HEK293T (cell line): ENCODE measurements around the gene MSMB.
"Not testable (repeated sequence)": the region's sequence is repeated elsewhere in the genome, so short reads cannot be mapped to it uniquely, and the experiment has no call there.

ENCODE experiments used
- CTCF ChIA-PET: fragments of 350-600 bp; formaldehyde crosslinking; extraction: SDS; loops from one replicate; lab custom pipeline; 2021; ENCODE audit warnings: antibody characterized with exemption, inconsistent platforms; lab: Yijun Ruan, JAX
- POLR2A ChIA-PET: fragments of 350-600 bp; formaldehyde crosslinking; extraction: SDS; loops from one replicate; lab custom pipeline; 2020; ENCODE audit warnings: antibody characterized with exemption, inconsistent platforms; lab: Yijun Ruan, JAX
- DNase-seq: peaks from one replicate; pipeline ENCODE4 v3.0.0; 2012; ENCODE audit warnings: mixed read lengths; ENCODE audit errors: extremely low spot score
- ARNT ChIP-seq: fragments of 450-650 bp; IDR thresholded peaks from 2 replicates; pipeline ENCODE4 v1.6.1; 2017; ENCODE audit warnings: mild to moderate bottlenecking
- BHLHE40 ChIP-seq: fragments of 450-650 bp; IDR thresholded peaks from 2 replicates; pipeline ENCODE4 v1.6.1; 2016; ENCODE audit warnings: mild to moderate bottlenecking, moderate library complexity, borderline replicate concordance
- CTBP1 ChIP-seq: fragments of 450-650 bp; IDR thresholded peaks from 2 replicates; pipeline ENCODE4 v1.6.1; 2016; ENCODE audit warnings: borderline replicate concordance
- ELF4 ChIP-seq: fragments of 450-650 bp; IDR thresholded peaks from 2 replicates; pipeline ENCODE4 v1.6.1; 2017; ENCODE audit warnings: antibody characterized with exemption
- FOXA1 ChIP-seq: fragments of 450-650 bp; IDR thresholded peaks from 2 replicates; pipeline ENCODE4 v1.6.1; 2016; ENCODE audit warnings: mild to moderate bottlenecking
- FOXK2 ChIP-seq: fragments of 450-650 bp; IDR thresholded peaks from 2 replicates; pipeline ENCODE4 v1.6.1; 2016; ENCODE audit warnings: mild to moderate bottlenecking
- FOXM1 ChIP-seq: fragments of 450-650 bp; IDR thresholded peaks from 2 replicates; pipeline ENCODE4 v1.6.1; 2017; ENCODE audit warnings: mild to moderate bottlenecking, borderline replicate concordance
- HDGF ChIP-seq: fragments of 450-650 bp; IDR thresholded peaks from 2 replicates; pipeline ENCODE4 v1.6.1; 2017; ENCODE audit warnings: antibody characterized with exemption, borderline replicate concordance
- L3MBTL2 ChIP-seq: fragments of 450-650 bp; conservative IDR thresholded peaks from 2 replicates; pipeline ENCODE4 v1.6.1; 2016; ENCODE audit warnings: mild to moderate bottlenecking
- LEF1 ChIP-seq: fragments of 450-650 bp; IDR thresholded peaks from 2 replicates; pipeline ENCODE4 v1.6.1; 2017; ENCODE audit warnings: mild to moderate bottlenecking, borderline replicate concordance
- NFRKB ChIP-seq: fragments of 450-650 bp; IDR thresholded peaks from 2 replicates; pipeline ENCODE4 v1.6.1; 2016; ENCODE audit warnings: mild to moderate bottlenecking, moderate library complexity
- SP1 ChIP-seq: fragments of 450-650 bp; IDR thresholded peaks from 2 replicates; pipeline ENCODE4 v1.6.1; 2017
- SUZ12 ChIP-seq: fragments of 450-650 bp; IDR thresholded peaks from 2 replicates; pipeline ENCODE4 v1.6.1; 2016; ENCODE audit warnings: mild to moderate bottlenecking
- TARDBP ChIP-seq: fragments of 450-650 bp; IDR thresholded peaks from 2 replicates; pipeline ENCODE4 v1.6.1; 2016
- ZNF384 ChIP-seq: fragments of 450-650 bp; IDR thresholded peaks from 2 replicates; pipeline ENCODE4 v1.6.1; 2016
- TF ChIP-seq, protein P1 (sequence below): fragments of 450-650 bp; IDR thresholded peaks from 2 replicates; pipeline ENCODE4 v1.6.1; 2016

The MSMB gene

DNA sequence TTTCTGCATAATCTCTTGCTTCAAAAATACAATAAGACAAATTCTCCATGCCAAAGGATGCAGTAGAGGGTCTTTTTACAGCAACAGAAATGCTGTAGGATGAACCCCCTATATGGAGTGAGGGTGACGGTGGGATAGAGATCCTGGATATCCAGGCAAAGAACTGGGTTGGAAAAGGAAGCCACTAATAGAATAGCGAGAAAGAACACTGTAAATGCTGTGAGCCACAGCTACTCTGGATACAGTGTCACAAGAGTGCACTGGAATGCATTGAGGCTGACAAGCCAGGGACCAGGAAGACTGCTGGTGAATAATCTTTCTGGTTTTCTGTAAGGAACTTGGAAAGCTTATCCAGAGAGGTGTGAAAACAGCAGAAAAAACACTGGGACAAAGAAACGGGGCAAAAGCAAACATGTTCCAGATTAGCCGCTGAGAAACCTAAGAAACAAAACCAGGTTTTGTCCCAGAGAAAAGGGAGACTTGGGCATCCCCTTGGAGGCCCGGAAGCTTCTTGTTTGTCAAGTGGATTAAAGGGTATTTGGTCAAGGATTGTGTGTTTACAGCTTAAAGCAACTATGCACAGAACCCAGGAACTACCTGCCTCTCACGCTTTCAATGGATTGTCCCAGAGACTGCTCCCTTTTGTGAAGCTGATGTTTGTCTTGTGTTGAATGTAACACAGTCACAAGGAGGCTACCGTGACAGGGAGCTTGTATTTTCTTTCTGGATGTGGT is 6.2 kb upstream of the MSMB start:
- ChIA-PET CTCF (no interaction called here), POLR2A (no interaction called here)
- no peak for TF ChIP-seq L3MBTL2
- TF ChIP-seq, protein P1, sequence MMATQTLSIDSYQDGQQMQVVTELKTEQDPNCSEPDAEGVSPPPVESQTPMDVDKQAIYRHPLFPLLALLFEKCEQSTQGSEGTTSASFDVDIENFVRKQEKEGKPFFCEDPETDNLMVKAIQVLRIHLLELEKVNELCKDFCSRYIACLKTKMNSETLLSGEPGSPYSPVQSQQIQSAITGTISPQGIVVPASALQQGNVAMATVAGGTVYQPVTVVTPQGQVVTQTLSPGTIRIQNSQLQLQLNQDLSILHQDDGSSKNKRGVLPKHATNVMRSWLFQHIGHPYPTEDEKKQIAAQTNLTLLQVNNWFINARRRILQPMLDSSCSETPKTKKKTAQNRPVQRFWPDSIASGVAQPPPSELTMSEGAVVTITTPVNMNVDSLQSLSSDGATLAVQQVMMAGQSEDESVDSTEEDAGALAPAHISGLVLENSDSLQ: no peak
- TF ChIP-seq TARDBP: no peak
- no peak for TF ChIP-seq FOXK2
- no peak for TF ChIP-seq FOXA1
- TF ChIP-seq SUZ12: no peak
- no peak for TF ChIP-seq HDGF
- no peak for TF ChIP-seq FOXM1
- TF ChIP-seq ZNF384: no peak
- DNase-seq: no peak

DNA sequence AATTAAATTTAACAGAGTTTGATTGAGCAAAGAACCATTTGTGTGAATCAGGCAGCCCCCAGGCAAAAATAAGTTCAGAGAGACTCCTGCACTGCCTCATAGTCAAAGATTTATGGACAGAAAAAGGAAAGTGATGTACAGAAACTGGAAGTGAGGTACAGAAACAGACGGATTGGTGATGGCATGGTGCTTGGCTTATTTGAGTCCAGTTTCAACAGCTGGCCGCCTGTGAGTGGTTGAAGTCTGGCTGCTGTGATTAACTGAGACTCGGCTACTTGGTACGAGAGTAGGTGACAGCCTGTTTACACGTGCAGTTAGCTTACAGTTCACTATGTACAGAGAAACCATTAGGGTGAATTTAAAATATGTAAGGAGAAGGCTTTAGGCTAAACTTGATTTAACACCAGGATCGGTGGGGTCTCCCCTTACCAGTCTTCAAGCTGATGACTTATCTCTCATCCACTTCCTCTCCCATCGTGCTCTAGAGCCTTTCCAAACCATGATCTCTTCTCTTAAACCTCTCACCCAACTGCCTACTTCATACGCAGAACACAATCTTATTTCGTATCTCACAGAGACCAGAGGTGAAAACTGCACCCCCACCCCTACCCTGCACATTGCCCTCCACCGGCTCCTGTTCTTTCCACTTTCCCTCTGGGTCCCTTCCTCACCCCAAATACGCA is 5.0 kb upstream of the MSMB start:
- no peak for TF ChIP-seq L3MBTL2
- TF ChIP-seq, protein P1: no peak
- no peak for TF ChIP-seq SUZ12
- no peak for TF ChIP-seq FOXM1
- TF ChIP-seq SP1: no peak
- no peak for TF ChIP-seq ARNT
- TF ChIP-seq ELF4: no peak
- TF ChIP-seq NFRKB: no peak
- POLR2A ChIA-PET: no interaction called here
- no peak for DNase-seq
- CTCF ChIA-PET: no interaction called here

DNA sequence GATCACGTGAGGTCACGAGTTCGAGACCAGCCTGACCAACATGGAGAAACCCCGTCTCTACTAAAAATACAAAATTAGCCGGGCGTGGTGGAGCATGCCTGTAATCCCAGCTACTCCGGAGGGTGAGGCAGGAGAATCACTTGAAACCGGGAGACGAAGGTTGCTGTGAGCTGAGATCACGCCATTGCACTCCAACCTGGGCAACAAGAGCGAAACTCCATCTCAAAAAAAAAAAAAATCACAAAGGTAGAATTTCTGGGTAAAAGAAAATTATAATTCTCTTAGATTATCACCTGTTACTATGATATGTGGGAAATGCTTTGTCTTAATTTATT is 3.4 kb upstream of the MSMB start:
- POLR2A ChIA-PET, CTCF ChIA-PET, DNase-seq: not testable (repeated sequence)

DNA sequence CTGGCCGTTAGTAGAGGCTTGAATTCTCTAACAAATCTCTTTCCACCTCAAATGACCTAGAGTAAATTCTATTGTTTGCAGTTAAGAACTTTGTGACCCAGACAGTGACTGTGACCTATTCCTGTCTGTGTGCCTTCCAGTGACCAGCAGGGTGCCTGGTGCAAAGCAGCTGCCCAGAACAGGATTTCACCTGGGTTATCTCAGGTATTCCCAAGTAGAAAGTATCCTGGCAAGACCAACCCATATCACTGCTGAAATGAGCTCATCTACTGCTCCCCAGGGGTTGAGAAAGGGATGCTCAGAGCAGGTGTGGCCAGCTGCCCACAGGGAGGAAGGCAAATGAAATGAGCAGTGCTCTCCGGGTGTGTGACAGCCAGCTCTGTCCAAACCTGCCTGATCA is 2.1 kb upstream of the MSMB start:
- POLR2A ChIA-PET: no interaction called here
- CTCF ChIA-PET: no interaction called here
- TF ChIP-seq FOXM1: no peak
- TF ChIP-seq CTBP1: no peak
- TF ChIP-seq SUZ12: no peak
- TF ChIP-seq TARDBP: no peak
- TF ChIP-seq LEF1: no peak
- DNase-seq: no peak

DNA sequence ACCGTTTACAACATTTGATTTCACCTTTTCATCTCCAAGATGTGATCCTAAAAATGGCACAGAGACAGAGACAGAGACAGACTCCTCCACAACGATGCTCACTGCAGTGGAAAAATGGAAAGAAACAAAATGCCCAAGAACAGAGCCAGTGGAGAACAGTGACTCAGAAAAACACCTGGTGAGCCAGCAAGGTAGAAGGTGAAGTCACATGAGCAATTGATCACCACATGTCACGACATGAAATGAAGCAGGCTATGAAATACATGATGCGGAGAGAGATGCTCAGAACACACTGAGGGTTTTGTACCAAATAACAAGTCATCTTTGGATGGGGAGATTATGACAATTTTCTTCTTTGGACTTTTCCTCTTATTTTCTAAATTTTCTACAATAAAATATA is 3.5 kb downstream of the MSMB start:
- ChIA-PET CTCF (no interaction called here), POLR2A (no interaction called here)
- DNase-seq: no peak

DNA sequence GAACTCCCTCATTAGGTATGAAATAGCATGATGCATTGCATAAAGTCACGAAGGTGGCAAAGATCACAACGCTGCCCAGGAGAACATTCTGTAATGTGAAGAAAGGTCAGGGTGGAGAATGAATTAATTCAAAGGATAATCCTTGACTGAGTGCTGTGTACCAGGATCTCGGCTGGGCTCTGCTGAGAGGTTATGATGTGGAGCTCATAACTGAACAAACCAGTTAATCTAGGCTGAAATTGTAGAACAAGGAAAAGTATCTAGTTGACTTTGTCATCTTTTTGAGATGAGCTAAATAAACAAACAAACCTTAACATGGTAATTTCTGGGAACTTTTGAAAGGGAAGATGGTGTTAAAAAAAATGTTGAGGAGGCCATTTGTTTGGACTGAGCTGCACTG is 6.1 kb downstream of the MSMB start:
- no peak for DNase-seq
- TF ChIP-seq TARDBP (no peak), BHLHE40 (no peak), SP1 (no peak), NFRKB (no peak), FOXM1 (no peak), CTBP1 (no peak), LEF1 (no peak)
- ChIA-PET CTCF (interaction anchor here (1.2 kb wide), 1 partner anchor 11 kb away, joined by 3 read pairs; no protein-coding TSS in a partner anchor), POLR2A (no interaction called here)

More for the DNA sequence above, 3.5 kb downstream of the MSMB start:
- TF ChIP-seq, protein P1: no peak
- TF ChIP-seq ELF4: no peak
- TF ChIP-seq L3MBTL2: no peak

DNA sequence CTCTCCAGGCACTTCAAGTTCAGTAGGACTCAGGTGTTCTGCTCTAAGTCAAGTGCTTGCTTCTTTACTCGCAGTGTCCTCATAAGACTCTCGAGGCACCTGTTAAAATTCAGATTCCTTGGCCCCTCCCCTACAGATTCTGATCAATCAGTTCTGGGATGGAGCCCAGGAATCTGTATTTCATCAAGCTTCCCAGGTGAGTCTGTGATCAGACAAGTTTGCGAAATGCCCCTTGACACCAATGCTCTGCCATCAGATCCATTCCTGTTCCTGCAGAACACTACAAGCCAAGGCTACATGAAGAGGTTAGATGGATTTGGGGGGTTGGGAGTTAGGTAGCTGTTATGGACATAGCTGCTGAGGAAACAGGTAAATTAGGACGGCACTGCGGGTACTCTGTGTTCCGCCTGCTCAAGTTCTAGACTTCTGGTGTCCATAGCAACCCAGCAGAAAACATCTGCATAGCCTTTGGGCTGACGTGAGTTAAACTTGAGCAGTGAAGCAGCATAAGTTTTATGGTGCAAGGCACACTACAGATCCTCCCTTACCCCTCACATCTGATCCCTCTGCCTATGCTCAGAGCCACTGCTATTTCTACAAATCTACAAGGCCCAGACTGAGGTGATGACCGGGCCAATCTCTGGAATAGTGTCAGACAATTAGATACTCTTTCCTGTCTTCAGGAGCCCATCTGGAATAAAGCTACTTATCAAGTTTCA is 8.8 kb downstream of the MSMB start:
- DNase-seq: no peak
- TF ChIP-seq FOXK2 (no peak), BHLHE40 (no peak), ZNF384 (no peak), FOXM1 (no peak), L3MBTL2 (no peak), CTBP1 (no peak), TARDBP (no peak)
- TF ChIP-seq, protein P1: no peak
- ChIA-PET CTCF (no interaction called here), POLR2A (no interaction called here)
